HCT116 (cell line): ENCODE measurements around the gene CRISPLD2. TPM values are rescaled to one million over a fixed set of nuclear protein-coding genes. Genes with fewer than 3 reads are reported as not detected.

Source experiments
- ATAC-seq: fragments of 200-7000 bp; cut with Tn5 transposase; 2 replicates; pipeline ENCODE4 v1.9.1; 2020; ENCODE audit warnings: mild to moderate bottlenecking, moderate library complexity
- BruUV-seq: library from RNA; stranded (reverse); fragments of 400-500 nt; replicated peaks from 2 replicates; lab custom pipeline; 2021; lab: Mats Ljungman, UMichigan
- CTCF ChIA-PET: fragments of 300-600 bp; sonication (Branson Sonifier 250); formaldehyde crosslinking; loops from one replicate; lab custom pipeline; 2021; ENCODE audit warnings: antibody characterized with exemption; lab: Charles Lee
- POLR2A ChIA-PET: fragments of 300-600, 350-600 bp; sonication (Branson Sonifier 250); formaldehyde crosslinking; loops from one replicate; lab custom pipeline; 2021; ENCODE audit warnings: antibody characterized with exemption; lab: Charles Lee
- RAD21 ChIA-PET, 2 experiments: fragments of 300-600 bp; sonication (Branson Sonifier 250); formaldehyde crosslinking; loops; one replicate each; lab custom pipeline; 2023; ENCODE audit warnings: low total read pairs in 2 of 2; ENCODE audit not compliant: uncharacterized antibody in 2 of 2, unreplicated experiment in 2 of 2, low non-redundant PET in 1 of 2; lab: Charles Lee
- DNase-seq: peaks from one replicate; pipeline ENCODE4 v3.0.0-alpha.2; 2010; ENCODE audit warnings: low read depth, low spot score
- H2AFZ ChIP-seq: fragments of 200-600 bp; shearing (Covaris generic), sonication (generic); 2 replicates; pipeline ENCODE4 v1.6.1; 2017; ENCODE audit warnings: low read depth, mixed run types, mixed read lengths, antibody characterized with exemption, low read length; ENCODE audit not compliant: poor library complexity, severe bottlenecking
- H3K27ac ChIP-seq: 2 replicates; pipeline ENCODE4 v1.5.1; 2012; ENCODE audit warnings: low read depth, low read length
- H3K27me3 ChIP-seq: fragments of 200-600 bp; sonication (generic); 2 replicates; pipeline ENCODE4 v1.6.1; 2016; ENCODE audit warnings: mixed run types, low read length, mixed read lengths; ENCODE audit not compliant: insufficient read depth
- H3K36me3 ChIP-seq, 2 experiments: fragments of 200-500 bp in 1 of 2; fragments of 200-600 bp in 1 of 2; sonication (Bioruptor generic) in 1 of 2; sonication (generic) in 1 of 2; 2 replicates each; pipeline versions ENCODE4 v1.5.1 to v1.6.1; 2014 to 2016; ENCODE audit warnings: low read length in 2 of 2, inconsistent platforms in 1 of 2, mixed read lengths in 1 of 2, mixed run types in 1 of 2; ENCODE audit not compliant: insufficient read depth in 2 of 2, control insufficient read depth in 1 of 2
- H3K4me1 ChIP-seq, 2 experiments: fragments of 200-600 bp in 1 of 2; sonication (generic) in 1 of 2; 2 replicates each; pipeline versions ENCODE4 v1.5.1 to v1.6.1; 2012 to 2017; ENCODE audit warnings: low read length in 2 of 2, inconsistent platforms in 1 of 2, mild to moderate bottlenecking in 1 of 2, mixed read lengths in 1 of 2, mixed run types in 1 of 2, moderate library complexity in 1 of 2; ENCODE audit not compliant: insufficient read depth in 2 of 2, control insufficient read depth in 1 of 2
- H3K4me2 ChIP-seq: fragments of 200-600 bp; sonication (generic); 2 replicates; pipeline ENCODE4 v1.6.1; 2017; ENCODE audit warnings: mixed run types, low read length, mixed read lengths
- H3K4me3 ChIP-seq, 2 experiments: fragments of 200-600 bp in 1 of 2; sonication (generic) in 1 of 2; replicated peaks in 1 of 2; 2 replicates each; pipeline ENCODE4 v1.5.1; 2011 to 2016; ENCODE audit warnings: low read length in 2 of 2, control low read depth in 1 of 2, low read depth in 1 of 2, mild to moderate bottlenecking in 1 of 2, mixed read lengths in 1 of 2, mixed run types in 1 of 2
- H3K79me2 ChIP-seq: fragments of 200-600 bp; sonication (generic); 2 replicates; pipeline ENCODE4 v1.6.1; 2017; ENCODE audit warnings: mild to moderate bottlenecking, mixed run types, low read length, moderate library complexity, mixed read lengths; ENCODE audit not compliant: insufficient read depth
- H3K9ac ChIP-seq: fragments of 200-600 bp; sonication (generic); 2 replicates; pipeline ENCODE4 v1.6.1; 2016; ENCODE audit warnings: low read length, mixed read lengths
- H3K9me2 ChIP-seq: fragments of 200-600 bp; sonication (generic), shearing (Covaris generic); 2 replicates; pipeline ENCODE4 v1.6.1; 2017; ENCODE audit warnings: mixed run types, mild to moderate bottlenecking, moderate library complexity; ENCODE audit not compliant: insufficient read depth
- H3K9me3 ChIP-seq, 2 experiments: fragments of 200-500 bp in 1 of 2; fragments of 200-600 bp in 1 of 2; sonication (Bioruptor generic) in 1 of 2; sonication (generic) in 1 of 2; 2 replicates each; pipeline ENCODE4 v1.6.1; 2014 to 2017; ENCODE audit warnings: low read length in 2 of 2, mixed read lengths in 2 of 2, inconsistent platforms in 1 of 2, low read depth in 1 of 2, mild to moderate bottlenecking in 1 of 2, mixed run types in 1 of 2, moderate library complexity in 1 of 2; ENCODE audit not compliant: control insufficient read depth in 1 of 2, insufficient read depth in 1 of 2
- H4K20me1 ChIP-seq: fragments of 200-600 bp; sonication (generic), shearing (Covaris generic); 2 replicates; pipeline ENCODE4 v1.6.1; 2017; ENCODE audit warnings: mixed run types, mild to moderate bottlenecking, moderate library complexity; ENCODE audit not compliant: insufficient read depth
- ATF3 ChIP-seq: IDR thresholded peaks from 2 replicates; pipeline ENCODE4 v1.6.1; 2012
- CEBPB ChIP-seq: IDR thresholded peaks from 2 replicates; pipeline ENCODE4 v1.6.1; 2012; ENCODE audit warnings: low read depth
- EGR1 ChIP-seq: IDR thresholded peaks from 2 replicates; pipeline ENCODE4 v1.6.1; 2012; ENCODE audit warnings: low read depth
- ELF1 ChIP-seq: IDR thresholded peaks from 2 replicates; pipeline ENCODE4 v1.6.1; 2012; ENCODE audit warnings: low read depth, borderline replicate concordance
- EZH2 ChIP-seq: fragments of 200-600 bp; sonication (generic); IDR thresholded peaks from 2 replicates; pipeline ENCODE4 v1.6.1; 2017; ENCODE audit warnings: antibody characterized with exemption, mixed run types
- EZH2phosphoT487 ChIP-seq: fragments of 200-600 bp; IDR thresholded peaks from 2 replicates; pipeline ENCODE4 v1.6.1; 2018; ENCODE audit warnings: antibody characterized with exemption, borderline replicate concordance
- FOSL1 ChIP-seq: IDR thresholded peaks from 2 replicates; pipeline ENCODE4 v1.6.1; 2012; ENCODE audit warnings: low read depth
- JUND ChIP-seq: IDR thresholded peaks from 2 replicates; pipeline ENCODE4 v1.6.1; 2012
- POLR2A ChIP-seq: IDR thresholded peaks from 2 replicates; pipeline ENCODE4 v1.7.0; 2011; ENCODE audit warnings: borderline replicate concordance; ENCODE audit not compliant: insufficient read depth, insufficient read length; ENCODE audit errors: extremely low read depth
- RAD21 ChIP-seq: IDR thresholded peaks from 2 replicates; pipeline ENCODE4 v1.6.1; 2012; ENCODE audit warnings: low read depth, mild to moderate bottlenecking
- SIN3A ChIP-seq: IDR thresholded peaks from 2 replicates; pipeline ENCODE4 v1.6.1; 2012; ENCODE audit warnings: low read depth
- SP1 ChIP-seq: IDR thresholded peaks from 2 replicates; pipeline ENCODE4 v1.6.1; 2012; ENCODE audit warnings: low read depth
- SRF ChIP-seq: IDR thresholded peaks from 2 replicates; pipeline ENCODE4 v1.6.1; 2012; ENCODE audit warnings: low read depth
- TCF7L2 ChIP-seq: IDR thresholded peaks from 2 replicates; pipeline ENCODE4 v1.7.0; 2011; ENCODE audit warnings: borderline replicate concordance, inconsistent platforms; ENCODE audit not compliant: insufficient read depth, insufficient read length; ENCODE audit errors: extremely low read depth
- YY1 ChIP-seq: IDR thresholded peaks from 2 replicates; pipeline ENCODE4 v1.6.1; 2011; ENCODE audit warnings: low read length, low read depth, moderate library complexity, mild to moderate bottlenecking; ENCODE audit not compliant: insufficient replicate concordance; ENCODE audit errors: extremely low read depth
- ZBTB33 ChIP-seq: IDR thresholded peaks from 2 replicates; pipeline ENCODE4 v1.6.1; 2011; ENCODE audit warnings: mild to moderate bottlenecking, low read length, moderate library complexity; ENCODE audit not compliant: insufficient replicate concordance; ENCODE audit errors: extremely low read depth
- ZNF274 ChIP-seq: fragments of 200-500 bp; sonication (Bioruptor generic); IDR thresholded peaks from 2 replicates; pipeline ENCODE4 v1.6.1; 2014; ENCODE audit warnings: mild to moderate bottlenecking, low read depth, low read length, inconsistent platforms
- intact Hi-C: fragments of 100-400 bp; cut with micrococcal nuclease; formaldehyde crosslinking; loops from 2 replicates; pipeline ENCODE4 v1.10.0; 2022
- total RNA-seq: library from RNA; stranded (reverse); gene quantifications from one replicate; pipeline ENCODE4 v1.2.1, GENCODE V29; 2021; ENCODE audit not compliant: unreplicated experiment

Gene CRISPLD2
- total RNA-seq, 1 experiment from 2014 or later: 4.6 TPM

- Histone ChIP-seq H4K20me1 (no peaks in the 10 kb centered on the region), H3K36me3 (no peaks in the 10 kb centered on the region), H3K79me2 (no peaks in the 10 kb centered on the region), H3K27ac (no peak overlapping the region), H2AFZ (no peak overlapping the region), H3K9me3 (no peaks in the 10 kb centered on the region), H3K4me2 (no peak overlapping the region), H3K4me1 (peaks cover 0 to 12% of the 10 kb centered on the region in 2 experiments; a peak in 1 of 4 replicates), H3K4me3 (no peak overlapping the region), H3K9ac (no peak overlapping the region), H3K27me3 (no peaks in the 10 kb centered on the region), H3K9me2 (no peaks in the 10 kb centered on the region)
- DNase-seq (no peak), ATAC-seq (0 out of 2 replicates have a peak, but pooled peaks have one; percentile 1)
- RAD21 ChIA-PET: no interaction called here
- intact Hi-C loops: loop anchor here (10.0 kb wide), 1 partner anchor 305 kb away; no protein-coding TSS in a partner anchor
- BruUV-seq: no TSS peak
- TF ChIP-seq ZNF274 (no peak), SRF (no peak), ZBTB33 (no peak), YY1 (no peak), JUND (no peak), CEBPB (no peak), POLR2A (no peak), SIN3A (no peak), TCF7L2 (no peak), FOSL1 (no peak), EGR1 (no peak), RAD21 (no peak), ELF1 (no peak), EZH2 (no peak), EZH2phosphoT487 (no peak), ATF3 (no peak), SP1 (no peak)
- POLR2A ChIA-PET: no interaction called here
- CTCF ChIA-PET: interaction anchor here (1.5 kb wide), 1 partner anchor 23 kb away, joined by 7 read pairs; no protein-coding TSS in a partner anchor
Measured at GRCh38 chr16:84929421-84930297, 109.9 kb downstream of the CRISPLD2 start.
